HEK293 (cell line): ENCODE results near the gene SYT5.

Experiments used
- BCL11A ChIP-seq: fragments of 450-650 bp; formaldehyde crosslinking; IDR thresholded peaks from 2 replicates; pipeline ENCODE4 v1.5.1; 2016; ENCODE audit warnings: low read depth, missing biosample characterization, missing genetic modification characterization
- BCL11B ChIP-seq: fragments of 450-650 bp; formaldehyde crosslinking; IDR thresholded peaks from 2 replicates; pipeline ENCODE4 v1.5.1; 2016; ENCODE audit warnings: low read depth, missing biosample characterization, missing genetic modification characterization
- KLF16 ChIP-seq: fragments of 450-650 bp; formaldehyde crosslinking; IDR thresholded peaks from 2 replicates; pipeline ENCODE4 v1.5.1; 2017; ENCODE audit warnings: missing biosample characterization, missing genetic modification characterization
- OSR2 ChIP-seq: fragments of 450-650 bp; formaldehyde crosslinking; IDR thresholded peaks from 2 replicates; pipeline ENCODE4 v1.5.1; 2016; ENCODE audit warnings: missing biosample characterization, missing genetic modification characterization
- RBAK ChIP-seq: fragments of 450-650 bp; formaldehyde crosslinking; IDR thresholded peaks from 2 replicates; pipeline ENCODE4 v1.5.1; 2016; ENCODE audit warnings: missing biosample characterization, missing genetic modification characterization
- SETDB1 ChIP-seq: IDR thresholded peaks from one replicate; pipeline ENCODE4 v1.6.1; 2017; ENCODE audit warnings: mild to moderate bottlenecking, low read length, moderate library complexity, mixed read lengths; ENCODE audit not compliant: insufficient read length
- SP2 ChIP-seq: fragments of 450-650 bp; formaldehyde crosslinking; IDR thresholded peaks from 2 replicates; pipeline ENCODE4 v1.5.1; 2016; ENCODE audit warnings: missing biosample characterization, missing genetic modification characterization
- ZBTB17 ChIP-seq: fragments of 450-650 bp; formaldehyde crosslinking; IDR thresholded peaks from 2 replicates; pipeline ENCODE4 v1.5.1; 2016; ENCODE audit warnings: missing biosample characterization, missing genetic modification characterization
- ZBTB6 ChIP-seq: fragments of 450-650 bp; formaldehyde crosslinking; IDR thresholded peaks from 2 replicates; pipeline ENCODE4 v1.5.1; 2017; ENCODE audit warnings: missing biosample characterization, missing genetic modification characterization
- ZEB2 ChIP-seq: fragments of 450-650 bp; formaldehyde crosslinking; IDR thresholded peaks from 2 replicates; pipeline ENCODE4 v1.5.1; 2016; ENCODE audit warnings: missing biosample characterization, missing genetic modification characterization
- ZFP37 ChIP-seq: fragments of 450-650 bp; formaldehyde crosslinking; IDR thresholded peaks from 2 replicates; pipeline ENCODE4 v1.5.1; 2016; ENCODE audit warnings: missing biosample characterization, missing genetic modification characterization
- ZNF202 ChIP-seq: fragments of 450-650 bp; formaldehyde crosslinking; IDR thresholded peaks from 2 replicates; pipeline ENCODE4 v1.5.1; 2016; ENCODE audit warnings: missing biosample characterization, missing genetic modification characterization, borderline replicate concordance
- ZNF221 ChIP-seq: fragments of 450-650 bp; formaldehyde crosslinking; IDR thresholded peaks from 2 replicates; pipeline ENCODE4 v1.5.1; 2017; ENCODE audit warnings: missing biosample characterization, missing genetic modification characterization, borderline replicate concordance
- ZNF223 ChIP-seq: fragments of 450-650 bp; formaldehyde crosslinking; IDR thresholded peaks from 2 replicates; pipeline ENCODE4 v1.5.1; 2016; ENCODE audit warnings: missing biosample characterization, missing genetic modification characterization
- ZNF23 ChIP-seq: fragments of 450-650 bp; formaldehyde crosslinking; IDR thresholded peaks from 2 replicates; pipeline ENCODE4 v1.5.1; 2016; ENCODE audit warnings: missing biosample characterization, missing genetic modification characterization, borderline replicate concordance
- ZNF274 ChIP-seq, 2 experiments: fragments of 200-500 bp in 1 of 2; fragments of 450-650 bp in 1 of 2; sonication (Bioruptor generic) in 1 of 2; formaldehyde crosslinking in 1 of 2; IDR thresholded peaks; 2 replicates each; pipeline versions ENCODE4 v1.5.1 to v1.6.1; 2014 to 2016; ENCODE audit warnings: borderline replicate concordance in 1 of 2, inconsistent platforms in 1 of 2, low read length in 1 of 2, missing biosample characterization in 1 of 2, missing genetic modification characterization in 1 of 2
- ZNF324 ChIP-seq: fragments of 450-650 bp; formaldehyde crosslinking; IDR thresholded peaks from 2 replicates; pipeline ENCODE4 v1.5.1; 2016; ENCODE audit warnings: missing biosample characterization, missing genetic modification characterization
- ZNF350 ChIP-seq: fragments of 450-650 bp; formaldehyde crosslinking; IDR thresholded peaks from 2 replicates; pipeline ENCODE4 v1.5.0; 2017; ENCODE audit warnings: missing biosample characterization, mild to moderate bottlenecking, missing genetic modification characterization
- ZNF354C ChIP-seq: fragments of 450-650 bp; formaldehyde crosslinking; IDR thresholded peaks from 2 replicates; pipeline ENCODE4 v1.5.1; 2016; ENCODE audit warnings: missing biosample characterization, missing genetic modification characterization, low read depth, borderline replicate concordance
- ZNF37A ChIP-seq: fragments of 450-650 bp; IDR thresholded peaks from 2 replicates; pipeline ENCODE4 v1.5.1; 2018; ENCODE audit warnings: missing biosample characterization, missing genetic modification characterization
- ZNF391 ChIP-seq: fragments of 450-650 bp; formaldehyde crosslinking; IDR thresholded peaks from 2 replicates; pipeline ENCODE4 v1.5.1; 2016; ENCODE audit warnings: low read depth, missing biosample characterization, missing genetic modification characterization, borderline replicate concordance
- ZNF501 ChIP-seq: fragments of 450-650 bp; formaldehyde crosslinking; IDR thresholded peaks from 2 replicates; pipeline ENCODE4 v1.5.1; 2016; ENCODE audit warnings: missing biosample characterization, missing genetic modification characterization
- ZNF555 ChIP-seq: fragments of 450-650 bp; formaldehyde crosslinking; conservative IDR thresholded peaks from 2 replicates; pipeline ENCODE4 v1.5.1; 2017; ENCODE audit warnings: missing biosample characterization, mild to moderate bottlenecking, missing genetic modification characterization, inconsistent platforms
- ZNF596 ChIP-seq: fragments of 450-650 bp; IDR thresholded peaks from 2 replicates; pipeline ENCODE4 v1.5.0; 2018; ENCODE audit warnings: missing biosample characterization, mild to moderate bottlenecking, missing genetic modification characterization, moderate library complexity
- ZNF610 ChIP-seq: fragments of 450-650 bp; formaldehyde crosslinking; IDR thresholded peaks from 2 replicates; pipeline ENCODE4 v1.5.1; 2016; ENCODE audit warnings: missing biosample characterization, missing genetic modification characterization, borderline replicate concordance
- ZNF660 ChIP-seq: fragments of 450-650 bp; IDR thresholded peaks from 2 replicates; pipeline ENCODE4 v1.5.1; 2018; ENCODE audit warnings: missing biosample characterization, mild to moderate bottlenecking, missing genetic modification characterization
- ZNF701 ChIP-seq: fragments of 450-650 bp; formaldehyde crosslinking; IDR thresholded peaks from 2 replicates; pipeline ENCODE4 v1.5.1; 2016; ENCODE audit warnings: missing biosample characterization, missing genetic modification characterization
- ZNF704 ChIP-seq: fragments of 450-650 bp; formaldehyde crosslinking; IDR thresholded peaks from 2 replicates; pipeline ENCODE4 v1.5.1; 2016; ENCODE audit warnings: missing biosample characterization, missing genetic modification characterization
- ZNF768 ChIP-seq: fragments of 450-650 bp; formaldehyde crosslinking; IDR thresholded peaks from 2 replicates; pipeline ENCODE4 v1.5.1; 2018; ENCODE audit warnings: missing biosample characterization, mild to moderate bottlenecking, missing genetic modification characterization
- ZNF843 ChIP-seq: fragments of 450-650 bp; formaldehyde crosslinking; IDR thresholded peaks from 2 replicates; pipeline ENCODE4 v1.5.1; 2016; ENCODE audit warnings: missing biosample characterization, missing genetic modification characterization
- ZSCAN23 ChIP-seq: fragments of 450-650 bp; formaldehyde crosslinking; IDR thresholded peaks from 2 replicates; pipeline ENCODE4 v1.5.1; 2016; ENCODE audit warnings: missing biosample characterization, missing genetic modification characterization
- TF ChIP-seq, protein P1 (sequence below): fragments of 450-650 bp; formaldehyde crosslinking; IDR thresholded peaks from 2 replicates; pipeline ENCODE4 v1.5.1; 2016; ENCODE audit warnings: missing biosample characterization, missing genetic modification characterization
- TF ChIP-seq, protein P2 (sequence below): fragments of 450-650 bp; IDR thresholded peaks from 2 replicates; pipeline ENCODE4 v1.5.1; 2018; ENCODE audit warnings: missing biosample characterization, mild to moderate bottlenecking, missing genetic modification characterization
- TF ChIP-seq, protein P3 (sequence below): fragments of 450-650 bp; formaldehyde crosslinking; IDR thresholded peaks from 2 replicates; pipeline ENCODE4 v1.5.1; 2016; ENCODE audit warnings: missing biosample characterization, missing genetic modification characterization

Gene SYT5

DNA sequence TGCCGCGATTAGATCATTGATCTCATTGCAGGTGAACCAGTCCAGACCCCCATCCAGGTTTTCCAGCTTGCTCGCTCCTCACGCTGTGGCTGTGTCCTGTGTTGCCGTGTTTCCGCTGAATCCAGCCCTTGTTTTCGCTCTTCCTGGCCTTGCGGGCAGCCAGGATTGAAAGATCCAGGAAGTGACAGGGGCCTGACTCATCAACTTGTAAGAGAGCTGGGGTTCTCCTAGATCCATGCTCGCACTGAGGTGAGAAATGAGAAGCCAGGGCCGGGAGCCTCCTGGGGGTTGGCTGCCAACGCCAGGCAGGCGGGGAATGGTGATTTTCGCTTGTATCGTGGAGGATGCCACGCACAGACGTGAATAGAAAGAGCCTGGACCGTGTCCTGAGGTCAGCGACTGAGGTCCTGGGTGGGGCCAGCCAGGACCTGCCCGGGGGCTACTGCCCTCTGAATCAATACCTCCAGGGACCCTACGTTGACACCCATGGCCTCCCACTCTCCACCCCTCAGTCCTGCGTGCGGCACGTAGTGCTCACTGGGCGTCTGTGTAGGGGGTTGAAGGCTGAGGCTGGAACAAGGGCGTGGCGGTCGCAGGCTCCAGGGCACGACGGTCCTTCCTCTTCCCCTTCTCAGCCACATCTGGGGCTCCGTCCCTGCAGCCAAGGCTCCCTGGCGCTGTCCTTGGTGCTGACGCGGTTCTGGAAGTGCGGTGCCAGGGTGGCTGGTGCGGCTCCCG is 36.5 kb upstream of the SYT5 start (continued):
- TF ChIP-seq ZFP37 (tag by site-specific recombination) (peak; percentile 48; the same call in 1 of the 2 replicates), BCL11A (tag by site-specific recombination) (0 out of 2 replicates have a peak, but pooled peaks have one; percentile 23), ZNF701 (tag by site-specific recombination) (no peak), ZNF324 (tag by site-specific recombination) (peak; percentile 99), ZNF843 (tag by site-specific recombination) (peak; percentile 66), ZBTB17 (tag by site-specific recombination) (peak; percentile 93), RBAK (tag by site-specific recombination) (peak; percentile 7; the same call in 1 of the 2 replicates), ZNF23 (tag by site-specific recombination) (no peak), ZNF354C (tag by site-specific recombination) (no peak), OSR2 (tag by site-specific recombination) (no peak), ZEB2 (tag by site-specific recombination) (peak; percentile 93), ZNF223 (tag by site-specific recombination) (no peak; the same call in 1 of the 2 replicates), SETDB1 (no peak), ZNF704 (tag by site-specific recombination) (no peak), ZNF555 (tag by site-specific recombination) (no peak), ZNF202 (tag by site-specific recombination) (no peak), ZNF391 (tag by site-specific recombination) (peak; percentile 92; the same call in 1 of the 2 replicates), ZSCAN23 (tag by site-specific recombination) (no peak), ZNF221 (tag by site-specific recombination) (no peak), SP2 (tag by site-specific recombination) (peak; percentile 46), ZNF610 (tag by site-specific recombination) (0 out of 2 replicates have a peak, but pooled peaks have one; percentile 32), KLF16 (tag by site-specific recombination) (peak; percentile 92; the same call in 1 of the 2 replicates), ZNF501 (0 out of 2 replicates have a peak, but pooled peaks have one; percentile 49), ZNF660 (peak; percentile 99), ZBTB6 (tag by site-specific recombination) (peak; percentile 77), ZNF768 (tag by site-specific recombination) (no peak), ZNF37A (tag by site-specific recombination) (no peak), ZNF596 (tag by site-specific recombination) (no peak), BCL11B (tag by site-specific recombination) (0 out of 2 replicates have a peak, but pooled peaks have one; percentile 8), ZNF274 (IDR thresholded peaks at IDR 0.05; ENCODE audit: low read length) (no peak), ZNF274 (tag by site-specific recombination; IDR thresholded peaks at IDR 0.05; ENCODE audit: borderline replicate concordance) (no peak), ZNF350 (tag by site-specific recombination) (peak; percentile 50; the same call in 1 of the 2 replicates)
- TF ChIP-seq, protein P1, sequence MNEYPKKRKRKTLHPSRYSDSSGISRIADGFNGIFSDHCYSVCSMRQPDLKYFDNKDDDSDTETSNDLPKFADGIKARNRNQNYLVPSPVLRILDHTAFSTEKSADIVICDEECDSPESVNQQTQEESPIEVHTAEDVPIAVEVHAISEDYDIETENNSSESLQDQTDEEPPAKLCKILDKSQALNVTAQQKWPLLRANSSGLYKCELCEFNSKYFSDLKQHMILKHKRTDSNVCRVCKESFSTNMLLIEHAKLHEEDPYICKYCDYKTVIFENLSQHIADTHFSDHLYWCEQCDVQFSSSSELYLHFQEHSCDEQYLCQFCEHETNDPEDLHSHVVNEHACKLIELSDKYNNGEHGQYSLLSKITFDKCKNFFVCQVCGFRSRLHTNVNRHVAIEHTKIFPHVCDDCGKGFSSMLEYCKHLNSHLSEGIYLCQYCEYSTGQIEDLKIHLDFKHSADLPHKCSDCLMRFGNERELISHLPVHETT (tag by site-specific recombination) = peak; percentile 93
- TF ChIP-seq, protein P2, sequence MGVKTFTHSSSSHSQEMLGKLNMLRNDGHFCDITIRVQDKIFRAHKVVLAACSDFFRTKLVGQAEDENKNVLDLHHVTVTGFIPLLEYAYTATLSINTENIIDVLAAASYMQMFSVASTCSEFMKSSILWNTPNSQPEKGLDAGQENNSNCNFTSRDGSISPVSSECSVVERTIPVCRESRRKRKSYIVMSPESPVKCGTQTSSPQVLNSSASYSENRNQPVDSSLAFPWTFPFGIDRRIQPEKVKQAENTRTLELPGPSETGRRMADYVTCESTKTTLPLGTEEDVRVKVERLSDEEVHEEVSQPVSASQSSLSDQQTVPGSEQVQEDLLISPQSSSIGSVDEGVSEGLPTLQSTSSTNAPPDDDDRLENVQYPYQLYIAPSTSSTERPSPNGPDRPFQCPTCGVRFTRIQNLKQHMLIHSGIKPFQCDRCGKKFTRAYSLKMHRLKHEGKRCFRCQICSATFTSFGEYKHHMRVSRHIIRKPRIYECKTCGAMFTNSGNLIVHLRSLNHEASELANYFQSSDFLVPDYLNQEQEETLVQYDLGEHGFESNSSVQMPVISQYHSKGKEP (tag by site-specific recombination) = peak; percentile 76; the same call in 1 of the 2 replicates
- TF ChIP-seq, protein P3, sequence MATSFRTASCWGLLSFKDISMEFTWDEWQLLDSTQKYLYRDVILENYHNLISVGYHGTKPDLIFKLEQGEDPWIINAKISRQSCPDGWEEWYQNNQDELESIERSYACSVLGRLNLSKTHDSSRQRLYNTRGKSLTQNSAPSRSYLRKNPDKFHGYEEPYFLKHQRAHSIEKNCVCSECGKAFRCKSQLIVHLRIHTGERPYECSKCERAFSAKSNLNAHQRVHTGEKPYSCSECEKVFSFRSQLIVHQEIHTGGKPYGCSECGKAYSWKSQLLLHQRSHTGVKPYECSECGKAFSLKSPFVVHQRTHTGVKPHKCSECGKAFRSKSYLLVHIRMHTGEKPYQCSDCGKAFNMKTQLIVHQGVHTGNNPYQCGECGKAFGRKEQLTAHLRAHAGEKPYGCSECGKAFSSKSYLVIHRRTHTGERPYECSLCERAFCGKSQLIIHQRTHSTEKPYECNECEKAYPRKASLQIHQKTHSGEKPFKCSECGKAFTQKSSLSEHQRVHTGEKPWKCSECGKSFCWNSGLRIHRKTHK = no peak
